Aorta (tissue), 5 donors: Measurements from ENCODE around the gene IGIP. TPM values are rescaled to one million over a fixed set of nuclear protein-coding genes. Genes with fewer than 3 reads are reported as not detected.
A peak's percentile ranks its signal among the peaks of the same experiment; 100 is the strongest.

Experiments used
- ATAC-seq: fragments of 200-7000 bp; cut with Tn5 transposase; one replicate; pipeline ENCODE4 v1.9.1; 2022; ENCODE audit warnings: moderate library complexity; ENCODE audit not compliant: low FRiP score
- DNase-seq, 2 donors: peaks; one replicate each; pipeline ENCODE4 v3.0.0-alpha.2; 2020
- H3K27ac ChIP-seq, 2 donors: one replicate each; pipeline ENCODE4 v1.5.1; 2013; ENCODE audit warnings: low read length in 2 of 2, mild to moderate bottlenecking in 2 of 2, moderate library complexity in 2 of 2, control low read depth in 1 of 2, inconsistent platforms in 1 of 2, low read depth in 1 of 2
- H3K27me3 ChIP-seq, 2 donors: one replicate each; pipeline ENCODE4 v1.6.1; 2013; ENCODE audit warnings: control low read depth in 1 of 2, low read length in 1 of 2, mild to moderate bottlenecking in 1 of 2, moderate library complexity in 1 of 2; ENCODE audit not compliant: insufficient read depth in 2 of 2, control insufficient read depth in 1 of 2
- H3K36me3 ChIP-seq, 2 donors: one replicate each; pipeline ENCODE4 v1.6.1; 2013; ENCODE audit warnings: control low read depth in 1 of 2, low read length in 1 of 2, mild to moderate bottlenecking in 1 of 2; ENCODE audit not compliant: insufficient read depth in 2 of 2, control insufficient read depth in 1 of 2
- H3K4me1 ChIP-seq, 2 donors: one replicate each; pipeline ENCODE4 v1.6.1; 2013; ENCODE audit warnings: low read length in 2 of 2, control low read depth in 1 of 2, mild to moderate bottlenecking in 1 of 2, moderate library complexity in 1 of 2; ENCODE audit not compliant: insufficient read depth in 2 of 2, control insufficient read depth in 1 of 2
- H3K4me3 ChIP-seq, 2 donors: one replicate each; pipeline ENCODE4 v1.5.1; 2013; ENCODE audit warnings: low read length in 2 of 2, control low read depth in 1 of 2, mild to moderate bottlenecking in 1 of 2
- H3K9me3 ChIP-seq: one replicate; pipeline ENCODE4 v1.6.1; 2013; ENCODE audit warnings: mild to moderate bottlenecking, low read length; ENCODE audit not compliant: control insufficient read depth
- WGBS, 2 donors: extraction: QIAGEN DNeasy Blood & Tissue Kit; methylation state at CpG; one replicate each; pipeline ENCODE4 v1.1.7; 2013; 5-methylcytosine and 5-hydroxymethylcytosine counted together
- intact Hi-C, 2 donors: fragments of 100-400 bp; cut with DNase I; formaldehyde crosslinking; loops; one replicate each; pipeline versions ENCODE4 v1.14.2 to v1.15.0; 2022
- polyA plus RNA-seq, 2 donors: library from polyadenylated mRNA; stranded (reverse); fragments of 200-250 nt; gene quantifications; one replicate each; pipeline ENCODE4 v1.2.3, GENCODE V29; 2013
- total RNA-seq, 2 donors: library from RNA; stranded (reverse); fragmentation: NEBNext Ultra II Directional; extraction: Animal tissue kit (Norgen Biotek cat#: 25700); gene quantifications; one replicate each; pipeline ENCODE4 v1.2.1, GENCODE V29; 2021
- donor health status: healthy with polysubstance abuse.
- donor health status: Bipolar disorder and iron deficiency.
- donor health status: DM: no; HTN: no; CAD: no.
- donor health status: DM: no; HTN: no; CAD: no.
- donor health status: DM: yes; HTN: yes; CAD: no.

IGIP gene
- total and polyA plus RNA-seq, 4 donors: 12.9 to 29.1 (median 23.6) TPM

DNA sequence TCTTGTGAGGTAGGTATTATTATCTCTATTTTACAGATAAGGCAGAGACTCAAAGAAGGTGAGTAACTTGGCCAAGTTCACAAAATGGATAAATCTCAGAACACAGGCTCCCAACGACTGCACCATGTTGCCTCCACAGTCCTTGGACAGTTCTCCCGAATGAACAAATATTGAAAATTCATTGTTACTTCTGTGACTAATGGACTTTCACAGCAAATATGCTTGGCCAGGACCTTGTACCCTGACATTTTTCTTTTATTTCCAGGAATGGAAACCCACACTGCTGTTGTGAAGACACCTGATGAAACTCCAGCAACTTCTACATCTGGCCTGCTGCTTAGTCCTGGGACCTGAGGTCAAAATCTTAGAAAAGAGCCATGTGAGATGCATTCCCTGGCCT is 46.7 kb downstream of the IGIP start:
- no peaks in the 10 kb centered on the region for H3K4me1 ChIP-seq
- ATAC-seq: no peak

GRCh38 chr5:140174014-140174413 is 48.3 kb downstream of the IGIP start:
- ATAC-seq (no peak), DNase-seq (no peak)
- Histone ChIP-seq H3K36me3 (no peaks in the 10 kb centered on the region), H3K27me3 (no peaks in the 10 kb centered on the region), H3K27ac (no peak overlapping the region), H3K4me1 (no peaks in the 10 kb centered on the region), H3K4me3 (no peak overlapping the region), H3K9me3 (no peaks in the 10 kb centered on the region)
- intact Hi-C loops: no loop called here
- 93 to 97% methylated on average over 2 of the region's 2 CpGs for WGBS, 2 donors

More for the DNA sequence above, 46.7 kb downstream of the IGIP start:
- Histone ChIP-seq H3K4me3 (no peak overlapping the region), H3K36me3 (no peaks in the 10 kb centered on the region), H3K27me3 (no peaks in the 10 kb centered on the region), H3K27ac (no peak overlapping the region), H3K9me3 (no peaks in the 10 kb centered on the region)
- intact Hi-C loops: no loop called here
- 30 to 63% methylated on average over 2 of the region's 2 CpGs for WGBS, 2 donors
- no peak for DNase-seq

GRCh38 chr5:140174465-140175366 is 49.0 kb downstream of the IGIP start, which contains the start of gene CYSTM1:
Gene CYSTM1, plus strand, starts transcription at chr5:140175188. Its CDS starts 19,278 bp downstream, at chr5:140194466.
- Histone ChIP-seq H3K9me3 (no peaks in the 10 kb centered on the region), H3K36me3 (no peaks in the 10 kb centered on the region), H3K4me1 (no peaks in the 10 kb centered on the region), H3K27me3 (no peaks in the 10 kb centered on the region), H3K27ac (peak within 1 kb of the TSS; percentile 17 to 34), H3K4me3 (peak within 1 kb of the TSS; percentile 79 to 80)
- DNase-seq: peak; percentile 97 to 99
- ATAC-seq: peak; percentile 97
- 1 to 2% methylated on average over 52 to 61 of the region's 61 CpGs for WGBS, 2 donors
- intact Hi-C loops: no loop called here

DNA sequence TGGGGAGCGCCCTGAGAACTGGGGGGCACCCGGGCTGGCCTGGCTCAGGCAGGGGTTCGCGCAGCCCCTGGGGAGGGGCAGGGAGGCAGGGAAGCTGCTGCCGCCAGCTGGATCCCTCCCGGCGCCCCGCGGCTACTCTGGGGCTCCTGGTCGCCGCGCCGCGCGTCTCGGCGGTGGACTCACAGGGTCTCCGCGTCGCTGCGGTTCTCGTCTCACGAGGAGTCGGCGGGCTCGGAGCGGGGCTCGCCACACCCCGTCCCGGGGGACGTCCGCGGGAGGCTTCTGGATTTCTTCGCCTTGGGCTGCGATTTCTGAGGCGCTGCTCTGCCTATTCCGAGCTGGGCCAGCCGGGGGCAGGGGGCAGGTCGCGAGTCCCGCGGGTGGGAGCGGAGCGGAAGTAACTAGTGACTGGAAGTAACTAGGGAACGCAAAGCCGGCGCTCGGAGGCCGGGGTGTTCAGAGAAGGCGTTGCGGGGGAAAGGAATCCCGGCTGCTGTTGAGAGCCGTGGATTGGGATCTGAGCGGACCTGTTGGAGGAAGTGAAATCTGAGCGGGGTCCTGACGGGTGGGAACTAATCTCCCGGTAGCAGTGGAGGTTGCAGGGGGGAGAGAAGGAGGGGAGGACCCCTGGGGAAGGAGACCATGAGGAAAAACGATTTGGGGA is 49.8 kb downstream of the IGIP start:
- DNase-seq: peak; percentile 90 to 94
- Histone ChIP-seq H3K27me3 (no peaks in the 10 kb centered on the region), H3K36me3 (no peaks in the 10 kb centered on the region), H3K9me3 (no peaks in the 10 kb centered on the region), H3K27ac (peak overlapping the region; percentile 17 to 34), H3K4me1 (no peaks in the 10 kb centered on the region), H3K4me3 (peak overlapping the region; percentile 79 to 80)
- intact Hi-C loops: no loop called here
- ATAC-seq: peak; percentile 80
- 0 to 1% methylated on average over 54 to 58 of the region's 58 CpGs for WGBS, 2 donors

DNA sequence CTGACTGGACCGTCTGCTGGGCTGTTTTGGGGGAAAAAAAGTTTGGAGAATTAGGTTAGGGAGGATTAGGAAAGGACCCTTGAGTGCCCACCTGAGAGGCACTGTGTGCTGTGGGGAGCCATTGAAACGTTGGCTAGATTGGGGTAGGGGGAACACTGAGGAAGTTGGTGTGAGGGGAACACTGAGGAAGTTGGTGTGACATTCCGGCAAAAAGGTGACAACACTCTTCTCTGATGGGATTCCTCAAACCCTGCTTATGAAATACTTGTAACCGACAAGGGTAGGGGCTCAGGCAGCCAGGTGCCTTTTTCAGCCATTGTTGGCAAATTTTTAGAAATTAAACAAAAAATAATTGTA is 50.3 kb downstream of the IGIP start:
- H3K27me3 ChIP-seq: no peaks in the 10 kb centered on the region
- H3K4me1 ChIP-seq: no peaks in the 10 kb centered on the region
- DNase-seq: no peak
- H3K9me3 ChIP-seq: no peaks in the 10 kb centered on the region
- no peaks in the 10 kb centered on the region for H3K36me3 ChIP-seq
- no peak for ATAC-seq
- peak overlapping the region; percentile 79 to 80 for H3K4me3 ChIP-seq
- intact Hi-C loops: no loop called here
- H3K27ac ChIP-seq: peak overlapping the region in 1 of 2 donors; percentile 34
- WGBS, 2 donors: 17 to 18% methylated on average over 4 of the region's 4 CpGs

GRCh38 chr5:140178086-140178410 is 52.3 kb downstream of the IGIP start:
- no peaks in the 10 kb centered on the region for H3K27me3 ChIP-seq
- H3K36me3 ChIP-seq: no peaks in the 10 kb centered on the region
- ATAC-seq (no peak), DNase-seq (no peak)
- H3K4me3 ChIP-seq: no peak overlapping the region
- no peak overlapping the region for H3K27ac ChIP-seq
- H3K4me1 ChIP-seq: no peaks in the 10 kb centered on the region
- intact Hi-C loops: no loop called here
- H3K9me3 ChIP-seq: no peaks in the 10 kb centered on the region
- 6 to 16% methylated on average over 1 of the region's 1 CpG for WGBS, 2 donors

DNA sequence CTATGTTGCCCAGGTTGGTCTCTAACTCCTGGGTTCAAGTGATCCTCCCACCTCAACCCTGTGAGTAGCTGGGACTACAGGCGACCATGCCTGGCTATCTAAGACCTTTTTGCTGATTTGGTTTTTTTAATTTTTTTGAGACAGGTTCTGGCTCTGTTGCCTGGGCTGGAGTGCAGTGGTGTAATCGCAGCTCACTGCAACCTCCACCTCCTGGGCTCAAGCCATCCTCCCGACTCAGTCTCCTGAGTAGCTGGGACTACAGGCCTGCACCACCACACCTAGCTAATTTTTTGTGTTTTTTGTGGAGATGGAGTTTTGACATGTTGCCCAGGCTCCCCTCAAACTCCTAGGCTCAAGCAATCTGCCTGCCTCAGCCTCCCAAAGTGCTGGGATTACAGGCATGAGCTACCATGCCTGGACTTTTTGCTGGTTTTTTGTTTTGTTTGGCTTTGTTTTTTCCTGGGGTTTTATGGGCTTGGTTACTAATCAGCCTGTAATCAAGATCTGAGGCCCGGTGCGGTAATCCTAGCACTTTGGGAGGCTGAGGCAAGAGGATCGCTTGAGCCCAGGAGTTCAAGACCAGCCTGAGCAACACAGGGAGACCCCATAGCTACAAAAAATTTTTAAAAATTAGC is 52.9 kb downstream of the IGIP start:
- peak overlapping the region in 1 of 2 donors; percentile 6 for H3K27ac ChIP-seq
- DNase-seq (no peak), ATAC-seq (no peak)
- intact Hi-C loops: no loop called here
- H3K4me3 ChIP-seq: no peak overlapping the region
- no peaks in the 10 kb centered on the region for H3K4me1 ChIP-seq
- 44 to 54% methylated on average over 6 of the region's 6 CpGs for WGBS, 2 donors
- no peaks in the 10 kb centered on the region for H3K27me3 ChIP-seq
- H3K36me3 ChIP-seq: no peaks in the 10 kb centered on the region
- H3K9me3 ChIP-seq: no peaks in the 10 kb centered on the region
